Right lobe of liver (tissue), 4 donors: ENCODE results near the gene MMS19.

Experiments used
- POLR2A ChIP-seq: fragments of 450-650 bp; IDR thresholded peaks from one replicate; pipeline ENCODE4 v1.6.1; 2017; ENCODE audit warnings: antibody characterized with exemption, mild to moderate bottlenecking
- TF ChIP-seq, protein P1 (sequence below), 4 donors: fragments of 200-600 bp in 3 of 4; fragments of 450-650 bp in 1 of 4; IDR thresholded peaks; one replicate each; pipeline versions ENCODE4 v1.5.1 to v1.8.0; 2016 to 2022; ENCODE audit warnings: antibody characterized with exemption in 4 of 4, mild to moderate bottlenecking in 2 of 4
- donor health status: DM: no; HTN: no; CAD: no.
- donor health status: DM: no; HTN: no; CAD: no.
- donor health status: DM: no; HTN: yes; CAD: no.

- TF ChIP-seq, protein P1, sequence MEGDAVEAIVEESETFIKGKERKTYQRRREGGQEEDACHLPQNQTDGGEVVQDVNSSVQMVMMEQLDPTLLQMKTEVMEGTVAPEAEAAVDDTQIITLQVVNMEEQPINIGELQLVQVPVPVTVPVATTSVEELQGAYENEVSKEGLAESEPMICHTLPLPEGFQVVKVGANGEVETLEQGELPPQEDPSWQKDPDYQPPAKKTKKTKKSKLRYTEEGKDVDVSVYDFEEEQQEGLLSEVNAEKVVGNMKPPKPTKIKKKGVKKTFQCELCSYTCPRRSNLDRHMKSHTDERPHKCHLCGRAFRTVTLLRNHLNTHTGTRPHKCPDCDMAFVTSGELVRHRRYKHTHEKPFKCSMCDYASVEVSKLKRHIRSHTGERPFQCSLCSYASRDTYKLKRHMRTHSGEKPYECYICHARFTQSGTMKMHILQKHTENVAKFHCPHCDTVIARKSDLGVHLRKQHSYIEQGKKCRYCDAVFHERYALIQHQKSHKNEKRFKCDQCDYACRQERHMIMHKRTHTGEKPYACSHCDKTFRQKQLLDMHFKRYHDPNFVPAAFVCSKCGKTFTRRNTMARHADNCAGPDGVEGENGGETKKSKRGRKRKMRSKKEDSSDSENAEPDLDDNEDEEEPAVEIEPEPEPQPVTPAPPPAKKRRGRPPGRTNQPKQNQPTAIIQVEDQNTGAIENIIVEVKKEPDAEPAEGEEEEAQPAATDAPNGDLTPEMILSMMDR (IDR thresholded peaks at IDR 0.05): no peak
- no peak for TF ChIP-seq POLR2A
Observed at GRCh38 chr10:97494151-97494550, 4.1 kb downstream of the MMS19 start.
